Liver (tissue), 9 donors: ENCODE measurements around the gene CRADD. TPM values are rescaled to one million over a fixed set of nuclear protein-coding genes. Genes with fewer than 3 reads are reported as not detected.

Experiments
- DNase-seq: peaks from one replicate; pipeline ENCODE4 v3.0.0-alpha.2; 2017; ENCODE audit warnings: low spot score
- H3K27ac ChIP-seq, 2 donors: one replicate each; pipeline ENCODE4 v1.7.0; 2013; ENCODE audit warnings: inconsistent platforms in 2 of 2, low read length in 2 of 2, control low read depth in 1 of 2, low read depth in 1 of 2, mild to moderate bottlenecking in 1 of 2
- H3K27me3 ChIP-seq, 4 donors: one replicate each; pipeline versions ENCODE4 v1.6.1 to v1.7.0; 2013; ENCODE audit warnings: low read length in 3 of 4, inconsistent platforms in 1 of 4, mild to moderate bottlenecking in 1 of 4, moderate library complexity in 1 of 4; ENCODE audit not compliant: control insufficient read depth in 4 of 4, insufficient read depth in 4 of 4
- H3K36me3 ChIP-seq, 4 donors: one replicate each; pipeline versions ENCODE4 v1.6.1 to v1.7.0; 2013; ENCODE audit warnings: low read length in 3 of 4, mild to moderate bottlenecking in 3 of 4, low read depth in 1 of 4, moderate library complexity in 1 of 4; ENCODE audit not compliant: control insufficient read depth in 4 of 4, insufficient read depth in 3 of 4
- H3K4me1 ChIP-seq, 4 donors: one replicate each; pipeline versions ENCODE4 v1.6.1 to v1.7.0; 2013; ENCODE audit warnings: low read length in 3 of 4, mild to moderate bottlenecking in 3 of 4, moderate library complexity in 1 of 4; ENCODE audit not compliant: control insufficient read depth in 4 of 4, insufficient read depth in 4 of 4
- H3K4me3 ChIP-seq, 3 donors: one replicate each; pipeline versions ENCODE4 v1.6.1 to v1.7.0; 2013; ENCODE audit warnings: low read length in 3 of 3, control low read depth in 1 of 3, low read depth in 1 of 3, mild to moderate bottlenecking in 1 of 3
- H3K9ac ChIP-seq, 2 donors: one replicate each; pipeline ENCODE4 v1.7.0; 2013; ENCODE audit warnings: low read length in 2 of 2, mild to moderate bottlenecking in 2 of 2, moderate library complexity in 2 of 2, control low read depth in 1 of 2, low read depth in 1 of 2
- H3K9me3 ChIP-seq, 4 donors: one replicate each; pipeline versions ENCODE4 v1.6.1 to v1.7.0; 2013; ENCODE audit warnings: low read length in 3 of 4; ENCODE audit not compliant: control insufficient read depth in 4 of 4
- FOXA2 ChIP-seq: IDR thresholded peaks from 2 replicates; pipeline ENCODE4 v1.6.1; 2016; ENCODE audit warnings: antibody characterized with exemption
- GABPA ChIP-seq, 2 donors: IDR thresholded peaks in 1 of 2; conservative IDR thresholded peaks in 1 of 2; 2 replicates each; pipeline ENCODE4 v1.6.1; 2016; ENCODE audit warnings: antibody characterized with exemption in 2 of 2, mild to moderate bottlenecking in 1 of 2, moderate library complexity in 1 of 2
- HNF4A ChIP-seq, 2 donors: conservative IDR thresholded peaks; 2 replicates each; pipeline ENCODE4 v1.6.1; 2016; ENCODE audit warnings: antibody characterized with exemption in 2 of 2, mild to moderate bottlenecking in 2 of 2
- HNF4G ChIP-seq: IDR thresholded peaks from 2 replicates; pipeline ENCODE4 v1.6.1; 2016; ENCODE audit warnings: antibody characterized with exemption
- JUND ChIP-seq, 2 donors: IDR thresholded peaks; 2 replicates each; pipeline ENCODE4 v1.6.1; 2016; ENCODE audit warnings: antibody characterized with exemption in 2 of 2
- RAD21 ChIP-seq, 2 donors: IDR thresholded peaks; 2 replicates each; pipeline ENCODE4 v1.6.1; 2016; ENCODE audit warnings: antibody characterized with exemption in 2 of 2, mild to moderate bottlenecking in 2 of 2
- RXRA ChIP-seq, 2 donors: IDR thresholded peaks; 2 replicates each; pipeline ENCODE4 v1.6.1; 2017 to 2018; ENCODE audit warnings: antibody characterized with exemption in 2 of 2, mild to moderate bottlenecking in 1 of 2
- SP1 ChIP-seq: IDR thresholded peaks from 2 replicates; pipeline ENCODE4 v1.6.1; 2018; ENCODE audit warnings: antibody characterized with exemption, mild to moderate bottlenecking
- YY1 ChIP-seq: IDR thresholded peaks from 2 replicates; pipeline ENCODE4 v1.6.1; 2016; ENCODE audit warnings: antibody characterized with exemption, mild to moderate bottlenecking
- WGBS: extraction: QIAGEN DNeasy Blood & Tissue Kit; methylation state at CpG from one replicate; pipeline ENCODE4 v1.1.7; 2013; 5-methylcytosine and 5-hydroxymethylcytosine counted together
- polyA plus RNA-seq, 2 donors: library from polyadenylated mRNA; stranded (reverse) in 1 of 2; unstranded in 1 of 2; fragments of 200-250 nt in 1 of 2; fragments of >200 nt in 1 of 2; fragmentation: Nextera tagmentation in 1 of 2; extraction: Ambion mirVana in 1 of 2; gene quantifications; one replicate each; pipeline versions ENCODE4 v1.2.1 to v1.2.3, GENCODE V29; 2013 to 2015
- total RNA-seq, 2 donors: library from RNA; depleted of rRNA; stranded (reverse); fragments of >200 nt; gene quantifications; one replicate each; pipeline ENCODE4 v1.2.3, GENCODE V29; 2014
- TF ChIP-seq, protein P1 (sequence below): IDR thresholded peaks from 2 replicates; pipeline ENCODE4 v1.6.1; 2016; ENCODE audit warnings: antibody characterized with exemption
- TF ChIP-seq, protein P2 (sequence below): IDR thresholded peaks from 2 replicates; pipeline ENCODE4 v1.6.1; 2016; ENCODE audit warnings: antibody characterized with exemption
- donor health status: healthy.
- donor health status: healthy.
- donor health status: healthy.
- donor health status: healthy.
- donor health status: healthy.

The CRADD gene
- total and polyA plus RNA-seq, 4 donors: 19.4 to 48.9 (median 29.6) TPM

DNA sequence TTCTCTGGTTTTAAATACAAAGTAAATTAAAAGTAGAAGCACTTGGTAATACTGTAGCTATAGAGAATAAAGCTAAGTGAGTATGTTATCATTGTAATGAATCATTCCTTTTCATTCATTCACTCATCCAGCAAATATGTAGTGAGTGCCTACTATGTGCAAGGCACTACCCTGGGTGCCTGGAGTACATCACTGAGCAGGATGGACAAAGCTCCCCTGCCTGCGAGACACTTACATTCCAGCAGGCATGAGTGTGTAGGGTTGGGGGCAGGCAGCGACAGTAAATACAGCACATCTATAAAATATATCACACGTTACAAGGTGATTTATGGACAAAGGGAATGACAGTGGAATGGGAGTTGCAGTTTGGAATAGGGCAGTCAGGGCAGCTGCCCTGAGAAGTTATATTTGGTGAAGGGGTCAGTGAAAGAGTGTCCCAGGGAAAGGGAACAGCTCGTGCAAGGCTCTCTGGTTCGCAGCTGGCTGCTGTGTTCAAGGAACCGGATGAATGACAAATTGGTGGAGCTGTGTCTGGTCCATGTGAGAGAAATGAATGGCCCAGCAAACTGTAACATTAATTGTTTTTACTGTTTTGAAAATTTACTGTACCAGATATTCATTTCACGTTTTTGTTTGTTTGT lies 159.6 kb downstream of the CRADD start (continued):
- TF ChIP-seq HNF4A (conservative IDR thresholded peaks at IDR 0.05): no peak

DNA sequence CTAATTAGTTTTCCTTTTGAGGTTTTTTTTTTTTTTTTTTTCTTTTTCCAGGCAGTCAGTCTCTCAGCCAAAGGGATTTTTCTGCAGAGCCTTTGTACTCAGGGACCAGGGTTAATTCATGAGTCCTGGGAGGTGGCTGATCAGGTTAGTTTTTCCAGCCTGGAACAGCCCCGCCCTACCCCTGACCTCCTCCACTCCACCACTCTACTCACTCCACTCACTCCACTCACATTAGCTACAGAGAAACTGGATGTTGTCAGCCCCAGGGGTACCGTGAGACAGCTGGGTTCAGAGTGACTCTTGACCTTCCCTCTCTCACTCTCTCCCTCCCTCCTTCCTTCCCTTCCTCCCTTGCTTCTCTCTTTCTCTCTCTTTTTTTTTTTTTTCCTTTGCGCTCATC lies 161.0 kb downstream of the CRADD start:
- no peak overlapping the region for H3K27ac ChIP-seq
- no peaks in the 10 kb centered on the region for H3K27me3 ChIP-seq
- H3K9me3 ChIP-seq: no peaks in the 10 kb centered on the region
- H3K4me3 ChIP-seq: no peak overlapping the region
- TF ChIP-seq HNF4A (conservative IDR thresholded peaks at IDR 0.05) (peak; percentile 35 to 75), HNF4G (no peak), FOXA2 (no peak), SP1 (peak; percentile 1), RXRA (IDR thresholded peaks at IDR 0.05) (peak in 1 of 2 donors; percentile 41)
- DNase-seq: no peak
- H3K36me3 ChIP-seq: no peaks in the 10 kb centered on the region
- 85% methylated on average over 3 of the region's 3 CpGs for WGBS
- no peak overlapping the region for H3K9ac ChIP-seq
- no peaks in the 10 kb centered on the region for H3K4me1 ChIP-seq

DNA sequence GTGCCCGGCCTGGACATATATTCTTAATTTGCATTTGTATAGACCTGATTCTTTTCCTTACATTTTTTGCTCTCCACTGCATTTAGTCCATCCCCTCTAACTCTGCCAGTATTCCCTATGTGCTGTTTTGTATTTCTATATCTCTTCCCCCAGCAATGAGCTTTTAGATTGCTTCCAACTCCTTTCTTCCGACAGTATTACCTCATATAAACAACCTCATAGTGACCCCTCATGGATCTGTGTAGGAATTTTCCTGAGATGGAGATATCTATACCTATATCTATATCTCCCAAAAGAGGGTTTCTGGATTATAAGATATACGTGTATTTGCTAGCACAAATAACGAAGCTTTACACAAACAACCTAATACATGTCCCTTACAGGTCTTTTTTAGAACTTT lies 161.9 kb downstream of the CRADD start:
- peaks cover 0 to 4% (median 2%) of the 10 kb centered on the region in 4 donors for H3K4me1 ChIP-seq
- 92% methylated on average over 4 of the region's 4 CpGs for WGBS
- no peak overlapping the region for H3K9ac ChIP-seq
- TF ChIP-seq, protein P1, sequence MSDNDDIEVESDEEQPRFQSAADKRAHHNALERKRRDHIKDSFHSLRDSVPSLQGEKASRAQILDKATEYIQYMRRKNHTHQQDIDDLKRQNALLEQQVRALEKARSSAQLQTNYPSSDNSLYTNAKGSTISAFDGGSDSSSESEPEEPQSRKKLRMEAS: no peak
- TF ChIP-seq RAD21 (IDR thresholded peaks at IDR 0.05): peak in 1 of 2 donors; percentile 20
- H3K9me3 ChIP-seq: no peaks in the 10 kb centered on the region
- DNase-seq: no peak
- H3K36me3 ChIP-seq: no peaks in the 10 kb centered on the region
- no peak overlapping the region for H3K4me3 ChIP-seq
- H3K27ac ChIP-seq: no peak overlapping the region
- no peaks in the 10 kb centered on the region for H3K27me3 ChIP-seq

DNA sequence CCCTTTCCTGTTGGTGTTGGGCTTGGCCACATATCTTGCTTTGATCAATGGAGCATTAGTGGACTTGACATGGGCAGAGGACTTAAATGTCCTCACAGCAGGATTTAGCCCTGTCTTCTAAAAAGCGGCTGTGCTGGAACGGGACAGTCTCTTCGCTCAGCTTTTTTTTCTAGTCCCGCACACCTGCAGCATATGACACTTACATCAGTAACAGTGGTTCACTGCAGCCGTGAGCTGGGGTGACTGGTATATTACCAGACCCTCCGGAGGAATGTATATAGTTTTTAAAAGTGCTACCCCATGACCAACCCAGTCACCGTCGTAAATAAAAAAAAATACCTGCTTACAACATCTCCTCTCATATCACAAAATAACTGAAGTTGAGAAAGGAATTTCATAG lies 164.5 kb downstream of the CRADD start:
- H3K9ac ChIP-seq: no peak overlapping the region
- no peak overlapping the region for H3K27ac ChIP-seq
- no peaks in the 10 kb centered on the region for H3K36me3 ChIP-seq
- no peaks in the 10 kb centered on the region for H3K9me3 ChIP-seq
- DNase-seq: no peak
- TF ChIP-seq JUND (IDR thresholded peaks at IDR 0.05) (no peak), HNF4G (no peak), GABPA (IDR thresholded peaks at IDR 0.05 in 1 of 2, conservative IDR thresholded peaks at IDR 0.05 in 1 of 2) (no peak), SP1 (no peak), YY1 (no peak)
- TF ChIP-seq, protein P2, sequence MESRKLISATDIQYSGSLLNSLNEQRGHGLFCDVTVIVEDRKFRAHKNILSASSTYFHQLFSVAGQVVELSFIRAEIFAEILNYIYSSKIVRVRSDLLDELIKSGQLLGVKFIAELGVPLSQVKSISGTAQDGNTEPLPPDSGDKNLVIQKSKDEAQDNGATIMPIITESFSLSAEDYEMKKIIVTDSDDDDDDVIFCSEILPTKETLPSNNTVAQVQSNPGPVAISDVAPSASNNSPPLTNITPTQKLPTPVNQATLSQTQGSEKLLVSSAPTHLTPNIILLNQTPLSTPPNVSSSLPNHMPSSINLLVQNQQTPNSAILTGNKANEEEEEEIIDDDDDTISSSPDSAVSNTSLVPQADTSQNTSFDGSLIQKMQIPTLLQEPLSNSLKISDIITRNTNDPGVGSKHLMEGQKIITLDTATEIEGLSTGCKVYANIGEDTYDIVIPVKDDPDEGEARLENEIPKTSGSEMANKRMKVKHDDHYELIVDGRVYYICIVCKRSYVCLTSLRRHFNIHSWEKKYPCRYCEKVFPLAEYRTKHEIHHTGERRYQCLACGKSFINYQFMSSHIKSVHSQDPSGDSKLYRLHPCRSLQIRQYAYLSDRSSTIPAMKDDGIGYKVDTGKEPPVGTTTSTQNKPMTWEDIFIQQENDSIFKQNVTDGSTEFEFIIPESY: no peak
- no peak overlapping the region for H3K4me3 ChIP-seq
- no peaks in the 10 kb centered on the region for H3K27me3 ChIP-seq
- WGBS: 97% methylated on average over 8 of the region's 8 CpGs
- H3K4me1 ChIP-seq: peaks cover 1 to 14% (median 9%) of the 10 kb centered on the region in 4 donors
